ENCODE results near the gene PTPN18.

- TF ChIP-seq POLR2A (IDR thresholded peaks at IDR 0.05; ENCODE audit: low read length) = no peak
- no peak for TF ChIP-seq GATA1 (IDR thresholded peaks at IDR 0.05; ENCODE audit: low read depth, low read length)
Observed at GRCh38 chr2:130332271-130333073, 23.4 kb upstream of the PTPN18 start.
